HCT116 (cell line): Measurements from ENCODE around the gene YOD1. TPM values are rescaled to one million over a fixed set of nuclear protein-coding genes. Genes with fewer than 3 reads are reported as not detected.

Experiments used
- ATAC-seq: fragments of 200-7000 bp; cut with Tn5 transposase; 2 replicates; pipeline ENCODE4 v1.9.1; 2020; ENCODE audit warnings: mild to moderate bottlenecking, moderate library complexity
- BruUV-seq: library from RNA; stranded (reverse); fragments of 400-500 nt; replicated peaks from 2 replicates; lab custom pipeline; 2021; lab: Mats Ljungman, UMichigan
- CTCF ChIA-PET: fragments of 300-600 bp; sonication (Branson Sonifier 250); formaldehyde crosslinking; loops from one replicate; lab custom pipeline; 2021; ENCODE audit warnings: antibody characterized with exemption; lab: Charles Lee
- POLR2A ChIA-PET: fragments of 300-600, 350-600 bp; sonication (Branson Sonifier 250); formaldehyde crosslinking; loops from one replicate; lab custom pipeline; 2021; ENCODE audit warnings: antibody characterized with exemption; lab: Charles Lee
- RAD21 ChIA-PET, 2 experiments: fragments of 300-600 bp; sonication (Branson Sonifier 250); formaldehyde crosslinking; loops; one replicate each; lab custom pipeline; 2023; ENCODE audit warnings: low total read pairs in 2 of 2; ENCODE audit not compliant: uncharacterized antibody in 2 of 2, unreplicated experiment in 2 of 2, low non-redundant PET in 1 of 2; lab: Charles Lee
- DNase-seq: peaks from one replicate; pipeline ENCODE4 v3.0.0-alpha.2; 2010; ENCODE audit warnings: low read depth, low spot score
- H2AFZ ChIP-seq: fragments of 200-600 bp; shearing (Covaris generic), sonication (generic); 2 replicates; pipeline ENCODE4 v1.6.1; 2017; ENCODE audit warnings: low read depth, mixed run types, mixed read lengths, antibody characterized with exemption, low read length; ENCODE audit not compliant: poor library complexity, severe bottlenecking
- H3K27ac ChIP-seq: 2 replicates; pipeline ENCODE4 v1.5.1; 2012; ENCODE audit warnings: low read depth, low read length
- H3K27me3 ChIP-seq: fragments of 200-600 bp; sonication (generic); 2 replicates; pipeline ENCODE4 v1.6.1; 2016; ENCODE audit warnings: mixed run types, low read length, mixed read lengths; ENCODE audit not compliant: insufficient read depth
- H3K36me3 ChIP-seq, 2 experiments: fragments of 200-500 bp in 1 of 2; fragments of 200-600 bp in 1 of 2; sonication (Bioruptor generic) in 1 of 2; sonication (generic) in 1 of 2; 2 replicates each; pipeline versions ENCODE4 v1.5.1 to v1.6.1; 2014 to 2016; ENCODE audit warnings: low read length in 2 of 2, inconsistent platforms in 1 of 2, mixed read lengths in 1 of 2, mixed run types in 1 of 2; ENCODE audit not compliant: insufficient read depth in 2 of 2, control insufficient read depth in 1 of 2
- H3K4me1 ChIP-seq, 2 experiments: fragments of 200-600 bp in 1 of 2; sonication (generic) in 1 of 2; 2 replicates each; pipeline versions ENCODE4 v1.5.1 to v1.6.1; 2012 to 2017; ENCODE audit warnings: low read length in 2 of 2, inconsistent platforms in 1 of 2, mild to moderate bottlenecking in 1 of 2, mixed read lengths in 1 of 2, mixed run types in 1 of 2, moderate library complexity in 1 of 2; ENCODE audit not compliant: insufficient read depth in 2 of 2, control insufficient read depth in 1 of 2
- H3K4me2 ChIP-seq: fragments of 200-600 bp; sonication (generic); 2 replicates; pipeline ENCODE4 v1.6.1; 2017; ENCODE audit warnings: mixed run types, low read length, mixed read lengths
- H3K4me3 ChIP-seq, 2 experiments: fragments of 200-600 bp in 1 of 2; sonication (generic) in 1 of 2; replicated peaks in 1 of 2; 2 replicates each; pipeline ENCODE4 v1.5.1; 2011 to 2016; ENCODE audit warnings: low read length in 2 of 2, control low read depth in 1 of 2, low read depth in 1 of 2, mild to moderate bottlenecking in 1 of 2, mixed read lengths in 1 of 2, mixed run types in 1 of 2
- H3K79me2 ChIP-seq: fragments of 200-600 bp; sonication (generic); 2 replicates; pipeline ENCODE4 v1.6.1; 2017; ENCODE audit warnings: mild to moderate bottlenecking, mixed run types, low read length, moderate library complexity, mixed read lengths; ENCODE audit not compliant: insufficient read depth
- H3K9ac ChIP-seq: fragments of 200-600 bp; sonication (generic); 2 replicates; pipeline ENCODE4 v1.6.1; 2016; ENCODE audit warnings: low read length, mixed read lengths
- H3K9me2 ChIP-seq: fragments of 200-600 bp; sonication (generic), shearing (Covaris generic); 2 replicates; pipeline ENCODE4 v1.6.1; 2017; ENCODE audit warnings: mixed run types, mild to moderate bottlenecking, moderate library complexity; ENCODE audit not compliant: insufficient read depth
- H3K9me3 ChIP-seq, 2 experiments: fragments of 200-500 bp in 1 of 2; fragments of 200-600 bp in 1 of 2; sonication (Bioruptor generic) in 1 of 2; sonication (generic) in 1 of 2; 2 replicates each; pipeline ENCODE4 v1.6.1; 2014 to 2017; ENCODE audit warnings: low read length in 2 of 2, mixed read lengths in 2 of 2, inconsistent platforms in 1 of 2, low read depth in 1 of 2, mild to moderate bottlenecking in 1 of 2, mixed run types in 1 of 2, moderate library complexity in 1 of 2; ENCODE audit not compliant: control insufficient read depth in 1 of 2, insufficient read depth in 1 of 2
- H4K20me1 ChIP-seq: fragments of 200-600 bp; sonication (generic), shearing (Covaris generic); 2 replicates; pipeline ENCODE4 v1.6.1; 2017; ENCODE audit warnings: mixed run types, mild to moderate bottlenecking, moderate library complexity; ENCODE audit not compliant: insufficient read depth
- CBX3 ChIP-seq: IDR thresholded peaks from 2 replicates; pipeline ENCODE4 v1.6.1; 2012; ENCODE audit warnings: low read depth
- CEBPB ChIP-seq: IDR thresholded peaks from 2 replicates; pipeline ENCODE4 v1.6.1; 2012; ENCODE audit warnings: low read depth
- ELF1 ChIP-seq: IDR thresholded peaks from 2 replicates; pipeline ENCODE4 v1.6.1; 2012; ENCODE audit warnings: low read depth, borderline replicate concordance
- FOSL1 ChIP-seq: IDR thresholded peaks from 2 replicates; pipeline ENCODE4 v1.6.1; 2012; ENCODE audit warnings: low read depth
- POLR2A ChIP-seq: IDR thresholded peaks from 2 replicates; pipeline ENCODE4 v1.7.0; 2011; ENCODE audit warnings: borderline replicate concordance; ENCODE audit not compliant: insufficient read depth, insufficient read length; ENCODE audit errors: extremely low read depth
- POLR2AphosphoS5 ChIP-seq: IDR thresholded peaks from 2 replicates; pipeline ENCODE4 v1.6.1; 2011; ENCODE audit warnings: mild to moderate bottlenecking, low read depth, low read length, moderate library complexity
- RAD21 ChIP-seq: IDR thresholded peaks from 2 replicates; pipeline ENCODE4 v1.6.1; 2012; ENCODE audit warnings: low read depth, mild to moderate bottlenecking
- REST ChIP-seq: IDR thresholded peaks from 2 replicates; pipeline ENCODE4 v1.6.1; 2012; ENCODE audit warnings: low read depth
- SIN3A ChIP-seq: IDR thresholded peaks from 2 replicates; pipeline ENCODE4 v1.6.1; 2012; ENCODE audit warnings: low read depth
- SP1 ChIP-seq: IDR thresholded peaks from 2 replicates; pipeline ENCODE4 v1.6.1; 2012; ENCODE audit warnings: low read depth
- SRF ChIP-seq: IDR thresholded peaks from 2 replicates; pipeline ENCODE4 v1.6.1; 2012; ENCODE audit warnings: low read depth
- TCF7L2 ChIP-seq: IDR thresholded peaks from 2 replicates; pipeline ENCODE4 v1.7.0; 2011; ENCODE audit warnings: borderline replicate concordance, inconsistent platforms; ENCODE audit not compliant: insufficient read depth, insufficient read length; ENCODE audit errors: extremely low read depth
- ZBTB33 ChIP-seq: IDR thresholded peaks from 2 replicates; pipeline ENCODE4 v1.6.1; 2011; ENCODE audit warnings: mild to moderate bottlenecking, low read length, moderate library complexity; ENCODE audit not compliant: insufficient replicate concordance; ENCODE audit errors: extremely low read depth
- ZNF274 ChIP-seq: fragments of 200-500 bp; sonication (Bioruptor generic); IDR thresholded peaks from 2 replicates; pipeline ENCODE4 v1.6.1; 2014; ENCODE audit warnings: mild to moderate bottlenecking, low read depth, low read length, inconsistent platforms
- intact Hi-C: fragments of 100-400 bp; cut with micrococcal nuclease; formaldehyde crosslinking; loops from 2 replicates; pipeline ENCODE4 v1.10.0; 2022
- total RNA-seq: library from RNA; stranded (reverse); gene quantifications from one replicate; pipeline ENCODE4 v1.2.1, GENCODE V29; 2021; ENCODE audit not compliant: unreplicated experiment
- TF ChIP-seq, protein P1 (sequence below): IDR thresholded peaks from 2 replicates; pipeline ENCODE4 v1.6.1; 2012
- TF ChIP-seq, protein P2 (sequence below), 3 experiments: fragments of 200-600 bp in 1 of 3; sonication (generic) in 1 of 3; IDR thresholded peaks in 2 of 3; conservative IDR thresholded peaks in 1 of 3; 2 replicates each; pipeline ENCODE4 v1.5.1; 2012 to 2017; ENCODE audit warnings: low read depth in 2 of 3, low read length in 2 of 3, antibody characterized with exemption in 1 of 3, borderline replicate concordance in 1 of 3, control low read depth in 1 of 3, mild to moderate bottlenecking in 1 of 3, mixed read lengths in 1 of 3, mixed run types in 1 of 3, moderate library complexity in 1 of 3; ENCODE audit not compliant: insufficient read depth in 1 of 3

The YOD1 gene
- total RNA-seq, 1 experiment from 2014 or later = 13.6 TPM

GRCh38 chr1:207001492-207002245 is 49.3 kb downstream of the YOD1 start:
- Histone ChIP-seq H3K27ac (no peak overlapping the region), H3K4me1 (peaks cover 14 to 41% of the 10 kb centered on the region in 2 experiments; a peak in 3 of 4 replicates)
- no TSS peak for BruUV-seq

More at GRCh38 chr1:207001492-207002245, 49.3 kb downstream of the YOD1 start:
- H2AFZ ChIP-seq = no peak overlapping the region
- H3K9me3 ChIP-seq = no peaks in the 10 kb centered on the region
- H3K9me2 ChIP-seq = no peaks in the 10 kb centered on the region
- ATAC-seq (no peak), DNase-seq (no peak)
- H4K20me1 ChIP-seq = no peaks in the 10 kb centered on the region
- no peaks in the 10 kb centered on the region for H3K79me2 ChIP-seq
- RAD21 ChIA-PET = no interaction called here
- H3K27me3 ChIP-seq = no peaks in the 10 kb centered on the region
- POLR2A ChIA-PET = no interaction called here
- H3K9ac ChIP-seq = no peak overlapping the region
- TF ChIP-seq, protein P1, sequence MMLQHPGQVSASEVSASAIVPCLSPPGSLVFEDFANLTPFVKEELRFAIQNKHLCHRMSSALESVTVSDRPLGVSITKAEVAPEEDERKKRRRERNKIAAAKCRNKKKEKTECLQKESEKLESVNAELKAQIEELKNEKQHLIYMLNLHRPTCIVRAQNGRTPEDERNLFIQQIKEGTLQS = no peak
- no peak for TF ChIP-seq ELF1
- no peak for TF ChIP-seq SIN3A
- no peak for TF ChIP-seq POLR2AphosphoS5
- no peak for TF ChIP-seq ZBTB33
- TF ChIP-seq REST = no peak
- TF ChIP-seq CEBPB = no peak
- no peak for TF ChIP-seq CBX3
- TF ChIP-seq ZNF274 = no peak
- TF ChIP-seq SRF = no peak
- TF ChIP-seq, protein P2, sequence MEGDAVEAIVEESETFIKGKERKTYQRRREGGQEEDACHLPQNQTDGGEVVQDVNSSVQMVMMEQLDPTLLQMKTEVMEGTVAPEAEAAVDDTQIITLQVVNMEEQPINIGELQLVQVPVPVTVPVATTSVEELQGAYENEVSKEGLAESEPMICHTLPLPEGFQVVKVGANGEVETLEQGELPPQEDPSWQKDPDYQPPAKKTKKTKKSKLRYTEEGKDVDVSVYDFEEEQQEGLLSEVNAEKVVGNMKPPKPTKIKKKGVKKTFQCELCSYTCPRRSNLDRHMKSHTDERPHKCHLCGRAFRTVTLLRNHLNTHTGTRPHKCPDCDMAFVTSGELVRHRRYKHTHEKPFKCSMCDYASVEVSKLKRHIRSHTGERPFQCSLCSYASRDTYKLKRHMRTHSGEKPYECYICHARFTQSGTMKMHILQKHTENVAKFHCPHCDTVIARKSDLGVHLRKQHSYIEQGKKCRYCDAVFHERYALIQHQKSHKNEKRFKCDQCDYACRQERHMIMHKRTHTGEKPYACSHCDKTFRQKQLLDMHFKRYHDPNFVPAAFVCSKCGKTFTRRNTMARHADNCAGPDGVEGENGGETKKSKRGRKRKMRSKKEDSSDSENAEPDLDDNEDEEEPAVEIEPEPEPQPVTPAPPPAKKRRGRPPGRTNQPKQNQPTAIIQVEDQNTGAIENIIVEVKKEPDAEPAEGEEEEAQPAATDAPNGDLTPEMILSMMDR (IDR thresholded peaks at IDR 0.05 in 2 of 3, conservative IDR thresholded peaks at IDR 0.05 in 1 of 3; ENCODE audit: borderline replicate concordance in 1 of 3, insufficient read depth in 1 of 3, low read depth in 2 of 3, low read length in 2 of 3) = no peak
- TF ChIP-seq FOSL1 = no peak
- TF ChIP-seq TCF7L2 = no peak
- TF ChIP-seq RAD21 = no peak
- TF ChIP-seq POLR2A = no peak
- TF ChIP-seq SP1 = no peak
- intact Hi-C loops = no loop called here
- no peak overlapping the region for H3K4me2 ChIP-seq
- CTCF ChIA-PET = interaction anchor here (1.8 kb wide), 1 partner anchor 19 kb away, joined by 5 read pairs; no protein-coding TSS in a partner anchor
- H3K36me3 ChIP-seq = no peaks in the 10 kb centered on the region
- H3K4me3 ChIP-seq = no peak overlapping the region
